ENCODE data around the gene SOHLH2. TPM values are rescaled to one million over a fixed set of nuclear protein-coding genes. Genes with fewer than 3 reads are reported as not detected.

Gene SOHLH2
- total RNA-seq, 1 experiment from 2014 or later, result 1.6 TPM

DNA sequence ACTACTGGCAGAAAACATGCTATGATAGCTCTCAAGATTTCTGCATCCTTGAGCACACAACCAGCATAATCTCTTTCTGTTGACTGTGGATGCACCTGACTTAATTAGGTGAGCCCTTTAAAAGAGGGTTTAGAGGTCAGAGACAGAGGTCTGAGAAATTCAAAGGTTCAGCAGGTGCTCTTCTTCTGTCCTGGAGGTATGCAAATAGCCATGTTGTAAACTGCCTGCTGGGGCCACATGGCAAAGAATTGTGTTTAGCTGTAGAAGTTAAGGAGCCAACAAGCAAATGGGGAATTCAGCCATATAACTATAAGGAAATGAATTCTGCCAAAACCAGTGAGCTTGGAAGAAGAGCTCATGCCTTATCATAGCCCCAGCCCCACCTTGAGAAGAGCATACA is 71.6 kb downstream of the SOHLH2 start:
- no peak overlapping the region for H3K27ac ChIP-seq (ENCODE audit: low read depth, low read length, poor library complexity, severe bottlenecking)
- intact Hi-C loops (cut with micrococcal nuclease; ENCODE audit: unreplicated experiment), result no loop called here
- ChIA-PET CTCF (no interaction called here), POLR2A (ENCODE audit: low non-redundant PET) (no interaction called here)
- H3K4me3 ChIP-seq (ENCODE audit: low read depth, low read length, poor library complexity, severe bottlenecking), result no peak overlapping the region
- H3K9me3 ChIP-seq (ENCODE audit: low read depth, low read length, poor library complexity, severe bottlenecking), result no peaks in the 10 kb centered on the region
- no peaks in the 10 kb centered on the region for H3K27me3 ChIP-seq (replicated peaks; ENCODE audit: insufficient read depth, low read depth, low read length, poor library complexity)
- no peaks in the 10 kb centered on the region for H3K4me1 ChIP-seq (ENCODE audit: insufficient read depth, low read length, poor library complexity, severe bottlenecking)
- BruUV-seq (replicated peaks), result no TSS peak
- DNase-seq (ENCODE audit: low spot score), result no peak
- TF ChIP-seq EZH2 (IDR thresholded peaks at IDR 0.05; ENCODE audit: borderline replicate concordance, low read depth, low read length, poor library complexity, severe bottlenecking) (no peak), CTCF (conservative IDR thresholded peaks at IDR 0.05; ENCODE audit: low read depth, low read length) (no peak)
- H3K36me3 ChIP-seq (ENCODE audit: insufficient read depth, low read length, poor library complexity, severe bottlenecking), result no peaks in the 10 kb centered on the region

GRCh38 chr13:36135876-36136275 is 78.5 kb downstream of the SOHLH2 start:
- H3K27ac ChIP-seq (ENCODE audit: low read depth, low read length, poor library complexity, severe bottlenecking), result no peak overlapping the region
- ChIA-PET CTCF (no interaction called here), POLR2A (ENCODE audit: low non-redundant PET) (interaction anchor here (0.6 kb wide), 1 partner anchor 18 kb away, joined by 3 read pairs; no protein-coding TSS in a partner anchor)
- no peaks in the 10 kb centered on the region for H3K9me3 ChIP-seq (ENCODE audit: low read depth, low read length, poor library complexity, severe bottlenecking)
- H3K27me3 ChIP-seq (replicated peaks; ENCODE audit: insufficient read depth, low read depth, low read length, poor library complexity), result peaks cover 6% of the 10 kb centered on the region
- no TSS peak for BruUV-seq (replicated peaks)
- H3K4me1 ChIP-seq (ENCODE audit: insufficient read depth, low read length, poor library complexity, severe bottlenecking), result peaks cover 18% of the 10 kb centered on the region
- no peak for DNase-seq (ENCODE audit: low spot score)
- TF ChIP-seq EZH2 (IDR thresholded peaks at IDR 0.05; ENCODE audit: borderline replicate concordance, low read depth, low read length, poor library complexity, severe bottlenecking), result no peak
- TF ChIP-seq CTCF (conservative IDR thresholded peaks at IDR 0.05; ENCODE audit: low read depth, low read length), result no peak
- intact Hi-C loops (cut with micrococcal nuclease; ENCODE audit: unreplicated experiment), result no loop called here
- H3K36me3 ChIP-seq (ENCODE audit: insufficient read depth, low read length, poor library complexity, severe bottlenecking), result no peaks in the 10 kb centered on the region
- H3K4me3 ChIP-seq (ENCODE audit: low read depth, low read length, poor library complexity, severe bottlenecking), result no peak overlapping the region

GRCh38 chr13:36134632-36135031 is 79.7 kb downstream of the SOHLH2 start:
- Histone ChIP-seq H3K4me1 (ENCODE audit: insufficient read depth, low read length, poor library complexity, severe bottlenecking) (peaks cover 18% of the 10 kb centered on the region), H3K27ac (ENCODE audit: low read depth, low read length, poor library complexity, severe bottlenecking) (no peak overlapping the region), H3K36me3 (ENCODE audit: insufficient read depth, low read length, poor library complexity, severe bottlenecking) (no peaks in the 10 kb centered on the region), H3K4me3 (ENCODE audit: low read depth, low read length, poor library complexity, severe bottlenecking) (no peak overlapping the region), H3K27me3 (replicated peaks; ENCODE audit: insufficient read depth, low read depth, low read length, poor library complexity) (peaks cover 12% of the 10 kb centered on the region), H3K9me3 (ENCODE audit: low read depth, low read length, poor library complexity, severe bottlenecking) (no peaks in the 10 kb centered on the region)
- DNase-seq (ENCODE audit: low spot score), result no peak
- POLR2A ChIA-PET (ENCODE audit: low non-redundant PET), result no interaction called here
- intact Hi-C loops (cut with micrococcal nuclease; ENCODE audit: unreplicated experiment), result no loop called here
- CTCF ChIA-PET, result no interaction called here
- BruUV-seq (replicated peaks), result no TSS peak
- TF ChIP-seq CTCF (conservative IDR thresholded peaks at IDR 0.05; ENCODE audit: low read depth, low read length) (no peak), EZH2 (IDR thresholded peaks at IDR 0.05; ENCODE audit: borderline replicate concordance, low read depth, low read length, poor library complexity, severe bottlenecking) (no peak)
